K562 (cell line): ENCODE measurements around the gene GBP1. TPM values are rescaled to one million over a fixed set of nuclear protein-coding genes. Genes with fewer than 3 reads are reported as not detected.
"Not testable (repeated sequence)": the region's sequence is repeated elsewhere in the genome, so short reads cannot be mapped to it uniquely, and the experiment has no call there.

ENCODE experiments used
- ATAC-seq: fragments of 200-7000 bp; cut with Tn5 transposase; 3 replicates; pipeline ENCODE4 v1.9.1; 2020; ENCODE audit warnings: moderate library complexity
- BruUV-seq: library from RNA; stranded (reverse); fragments of 400-500 nt; replicated peaks from 2 replicates; lab custom pipeline; 2021; lab: Mats Ljungman, UMichigan
- CTCF ChIA-PET: fragments of 300-600 bp; formaldehyde crosslinking; extraction: SDS; loops from one replicate; lab custom pipeline; 2021; ENCODE audit warnings: low intra/inter-chr PET ratio; lab: Yijun Ruan, JAX
- POLR2A ChIA-PET: fragments of 300-600, 350-650 bp; sonication (Branson Sonifier 250); formaldehyde crosslinking; extraction: SDS; loops from one replicate; lab custom pipeline; 2021; ENCODE audit warnings: antibody characterized with exemption, inconsistent platforms; lab: Yijun Ruan, JAX
- DNase-seq, 4 experiments: peaks; one replicate each; pipeline versions ENCODE4 v3.0.0 to v3.0.0-alpha.2; 2011 to 2018; ENCODE audit warnings: low spot score in 3 of 4, mixed read lengths in 3 of 4; ENCODE audit errors: extremely low read depth in 1 of 4
- FAIRE-seq: peaks from 2 replicates; lab custom pipeline; 2011; peaks lifted over from hg19 to GRCh38; lab: Jason Lieb, UNC
- H2AFZ ChIP-seq: 2 replicates; pipeline ENCODE4 v1.6.0; 2011; ENCODE audit warnings: low read depth, low read length, control low read depth, inconsistent platforms
- H3K27ac ChIP-seq: fragments of 200-600 bp; 3 replicates; pipeline ENCODE4 v1.8.0; 2011; ENCODE audit warnings: low read depth, mild to moderate bottlenecking, control low read depth, inconsistent platforms, low read length, moderate library complexity, mixed read lengths; ENCODE audit errors: extremely low read depth
- H3K27me3 ChIP-seq, 2 experiments: fragments of 300-600 bp in 1 of 2; 2 replicates in 1 of 2; 3 replicates in 1 of 2; pipeline versions ENCODE4 v1.6.0 to v1.8.0; 2011; ENCODE audit warnings: inconsistent platforms in 2 of 2, low read length in 2 of 2, mild to moderate bottlenecking in 1 of 2, mixed read lengths in 1 of 2, moderate library complexity in 1 of 2; ENCODE audit not compliant: control insufficient read depth in 2 of 2, insufficient read depth in 2 of 2
- H3K36me3 ChIP-seq: fragments of 300-600 bp; 3 replicates; pipeline ENCODE4 v1.8.0; 2011; ENCODE audit warnings: mild to moderate bottlenecking, low read length, inconsistent platforms; ENCODE audit not compliant: control insufficient read depth, insufficient read depth
- H3K4me1 ChIP-seq, 2 experiments: fragments of 200-600 bp in 1 of 2; replicated peaks in 1 of 2; 2 replicates in 1 of 2; 3 replicates in 1 of 2; pipeline versions ENCODE4 v1.5.1 to v1.8.0; 2011; ENCODE audit warnings: inconsistent platforms in 2 of 2, low read length in 2 of 2, mild to moderate bottlenecking in 1 of 2, mixed read lengths in 1 of 2, moderate library complexity in 1 of 2; ENCODE audit not compliant: control insufficient read depth in 2 of 2, insufficient read depth in 2 of 2
- H3K4me2 ChIP-seq: 2 replicates; pipeline ENCODE4 v1.6.1; 2011; ENCODE audit warnings: low read length, control low read depth, inconsistent platforms, mixed read lengths; ENCODE audit not compliant: insufficient read depth
- H3K4me3 ChIP-seq: fragments of 200-600 bp; sonication (generic), shearing (Covaris generic); 2 replicates; pipeline ENCODE4 v1.5.1; 2016; ENCODE audit warnings: control low read depth, inconsistent platforms
- H3K79me2 ChIP-seq: fragments of 200-600 bp; 3 replicates; pipeline ENCODE4 v1.8.0; 2011; ENCODE audit warnings: low read length, inconsistent platforms; ENCODE audit not compliant: control insufficient read depth, insufficient read depth
- H3K9ac ChIP-seq, 2 experiments: 2 replicates each; pipeline versions ENCODE4 v1.6.0 to v1.6.1; 2011; ENCODE audit warnings: low read depth in 2 of 2, low read length in 2 of 2, control low read depth in 1 of 2, inconsistent platforms in 1 of 2, mild to moderate bottlenecking in 1 of 2, mixed read lengths in 1 of 2; ENCODE audit not compliant: insufficient read depth in 1 of 2
- H3K9me1 ChIP-seq: one replicate; pipeline ENCODE4 v1.6.0; 2011; ENCODE audit warnings: inconsistent platforms, mild to moderate bottlenecking, low read length, moderate library complexity; ENCODE audit not compliant: control insufficient read depth, insufficient read depth
- H3K9me3 ChIP-seq: replicated peaks from 2 replicates; pipeline ENCODE4 v1.5.1; 2011; ENCODE audit warnings: low read depth, low read length, inconsistent platforms; ENCODE audit not compliant: control insufficient read depth, insufficient read depth
- H4K20me1 ChIP-seq: replicated peaks from 2 replicates; pipeline ENCODE4 v1.6.1; 2011; ENCODE audit warnings: low read length, inconsistent platforms, mixed read lengths; ENCODE audit not compliant: control insufficient read depth, insufficient read depth
- CC2D1A ChIP-seq: fragments of 450-650 bp; IDR thresholded peaks from 2 replicates; pipeline ENCODE4 v1.6.1; 2017; ENCODE audit warnings: mild to moderate bottlenecking
- CHCHD3 ChIP-seq: fragments of 250-450 bp; sonication (Bioruptor Pico); IDR thresholded peaks from 2 replicates; pipeline ENCODE4 v2.1.2; 2022; ENCODE audit warnings: mild to moderate bottlenecking
- HMG20A ChIP-seq: fragments of 450-650 bp; formaldehyde crosslinking; conservative IDR thresholded peaks from 2 replicates; pipeline ENCODE4 v1.4.0; 2020; ENCODE audit warnings: mild to moderate bottlenecking, mixed read lengths
- NELFE ChIP-seq: IDR thresholded peaks from 2 replicates; pipeline ENCODE4 v1.6.1; 2011; ENCODE audit warnings: mild to moderate bottlenecking; ENCODE audit not compliant: insufficient read depth, insufficient read length
- NR4A1 ChIP-seq, 2 experiments: fragments of 250-450 bp in 1 of 2; fragments of 450-650 bp in 1 of 2; sonication (Bioruptor Pico) in 1 of 2; IDR thresholded peaks; 2 replicates each; pipeline versions ENCODE4 v1.4.0 to v1.6.1; 2016 to 2020; ENCODE audit warnings: mild to moderate bottlenecking in 2 of 2, missing compliant biosample characterization in 1 of 2, missing genetic modification characterization in 1 of 2, moderate library complexity in 1 of 2
- PCBP1 ChIP-seq: fragments of 200-400 bp; formaldehyde crosslinking; IDR thresholded peaks from 2 replicates; pipeline ENCODE4 v1.6.1; 2018; ENCODE audit warnings: mild to moderate bottlenecking, low read depth, low read length; ENCODE audit not compliant: poor library complexity, severe bottlenecking
- PURB ChIP-seq: sonication (generic); formaldehyde crosslinking; IDR thresholded peaks from 2 replicates; pipeline ENCODE4 v1.9.0; 2021; ENCODE audit warnings: low read depth, mild to moderate bottlenecking, missing genetic modification reagents
- TGIF2 ChIP-seq: sonication (generic); formaldehyde crosslinking; IDR thresholded peaks from 2 replicates; pipeline ENCODE4 v1.8.1; 2022; ENCODE audit warnings: mild to moderate bottlenecking, missing genetic modification reagents, moderate library complexity
- USF2 ChIP-seq: sonication (generic); formaldehyde crosslinking; IDR thresholded peaks from 2 replicates; pipeline ENCODE4 v1.5.0; 2020; ENCODE audit warnings: missing genetic modification reagents
- ZNF274 ChIP-seq: IDR thresholded peaks from 2 replicates; pipeline ENCODE4 v1.6.1; 2011; ENCODE audit warnings: low read depth, mild to moderate bottlenecking, low read length, moderate library complexity, borderline replicate concordance
- ZNF41 ChIP-seq: fragments of 250-450 bp; sonication (Bioruptor Pico); conservative IDR thresholded peaks from 2 replicates; pipeline ENCODE4 v1.4.0; 2020; ENCODE audit warnings: mild to moderate bottlenecking
- ZNF655 ChIP-seq: fragments of 250-450 bp; sonication (Bioruptor Pico); IDR thresholded peaks from 2 replicates; pipeline ENCODE4 v1.5.0; 2021
- WGBS: fragments of 100-300 bp; shearing (Covaris generic); methylation state at CpG from one replicate; pipeline ENCODE4 v1.1.6; 2016; ENCODE audit warnings: low coverage, mixed read lengths; ENCODE audit not compliant: insufficient coverage; ENCODE audit errors: missing lambda C conversion rate; 5-methylcytosine and 5-hydroxymethylcytosine counted together
- in situ Hi-C: fragments of 300-500 bp; cut with MboI; formaldehyde crosslinking; loops from 4 replicates; pipeline ENCODE4 v1.15.0; 2018; ENCODE audit warnings: inconsistent platforms, mixed read lengths
- intact Hi-C: fragments of 100-400 bp; cut with micrococcal nuclease; formaldehyde crosslinking; loops from 2 replicates; pipeline ENCODE4 v1.14.2; 2022
- polyA plus RNA-seq, 8 experiments: library from polyadenylated mRNA; depleted of rRNA in 4 of 8; stranded (reverse) in 5 of 8; unstranded in 3 of 8; fragments of >200 nt; fragmentation: Nextera tagmentation in 2 of 8; fragmentation: Illumina TruSeq in 1 of 8; extraction: Ambion mirVana in 2 of 8; extraction: Trizol in 1 of 8; gene quantifications; 2 replicates each; pipeline versions ENCODE4 v1.2.1 to v1.2.3, GENCODE V29; 2011 to 2014; ENCODE audit warnings: inconsistent platforms in 1 of 8, missing spikeins in 1 of 8
- total RNA-seq, 7 experiments: library from RNA; depleted of rRNA in 6 of 7; stranded (reverse); fragments of >200 nt in 6 of 7; fragmentation: Illumina TruSeq in 2 of 7; extraction: Trizol in 2 of 7; gene quantifications; 2 replicates each; pipeline versions ENCODE4 v1.2.1 to v1.2.3, GENCODE V29; 2011 to 2021; ENCODE audit warnings: low replicate concordance in 1 of 7

The GBP1 gene
- total and polyA plus RNA-seq, 9 of the 15 experiments (the other 6 are each of a cell fraction or from before 2014, with no cell fraction given) = not detected

- H3K27ac ChIP-seq, H3K4me3 ChIP-seq, in situ Hi-C loops, H3K4me1 ChIP-seq, BruUV-seq, FAIRE-seq, H2AFZ ChIP-seq, POLR2A ChIA-PET, H3K9me1 ChIP-seq, H3K79me2 ChIP-seq, H3K4me2 ChIP-seq, CTCF ChIA-PET, H3K27me3 ChIP-seq, H3K9ac ChIP-seq, H3K9me3 ChIP-seq, DNase-seq, H3K36me3 ChIP-seq, ATAC-seq, H4K20me1 ChIP-seq: not testable (repeated sequence)
- 0% methylated on average over 3 of the region's 3 CpGs for WGBS
- intact Hi-C loops = loop anchor here (5.0 kb wide), 1 partner anchor 434 kb away; no protein-coding TSS in a partner anchor
Observed at GRCh38 chr1:89018318-89018717, 46.7 kb downstream of the GBP1 start.

GRCh38 chr1:89008511-89008910 is 56.5 kb downstream of the GBP1 start:
- POLR2A ChIA-PET = interaction anchor here (0.8 kb wide), 1 partner anchor 14 kb away, joined by 4 read pairs; the partner anchor contains the start of gene GBP3
- intact Hi-C loops = no loop called here
- no peak for FAIRE-seq
- no peak for ATAC-seq
- no peaks in the 10 kb centered on the region for H3K4me1 ChIP-seq
- H3K27me3 ChIP-seq = peaks cover 7 to 27% of the 10 kb centered on the region in 2 experiments; a peak in 4 of 5 replicates
- no peak overlapping the region for H3K9ac ChIP-seq
- H3K36me3 ChIP-seq = no peaks in the 10 kb centered on the region
- no peaks in the 10 kb centered on the region for H3K9me1 ChIP-seq
- TF ChIP-seq HMG20A = no peak
- no peak for TF ChIP-seq CHCHD3 (CRISPR knock-in tag)
- no peak for TF ChIP-seq TGIF2 (CRISPR knock-in tag)
- TF ChIP-seq NELFE = no peak
- TF ChIP-seq ZNF274 = no peak
- no peak for TF ChIP-seq NR4A1 (CRISPR knock-in tag; IDR thresholded peaks at IDR 0.05)
- TF ChIP-seq NR4A1 (tag; IDR thresholded peaks at IDR 0.05) = no peak
- TF ChIP-seq ZNF41 = no peak
- no peak for TF ChIP-seq CC2D1A
- TF ChIP-seq USF2 (CRISPR knock-in tag) = no peak
- no peak for TF ChIP-seq PCBP1
- no peak for TF ChIP-seq ZNF655 (CRISPR knock-in tag)
- no peak for TF ChIP-seq PURB
- TF ChIP-seq, all 486 proteins: peak for 0
- CTCF ChIA-PET = no interaction called here
- BruUV-seq = no TSS peak
- WGBS = 3% methylated on average over 4 of the region's 4 CpGs
- Histone ChIP-seq H3K4me2 (no peak overlapping the region), H4K20me1 (no peaks in the 10 kb centered on the region), H2AFZ (no peak overlapping the region), H3K4me3 (no peak overlapping the region), H3K27ac (no peak overlapping the region), H3K9me3 (no peaks in the 10 kb centered on the region), H3K79me2 (no peaks in the 10 kb centered on the region)
- in situ Hi-C loops = no loop called here
- no peak for DNase-seq
